NCI-H345 treated with DMSO at 0.1 percent for 48 hours (cell line): ENCODE results near the gene LSM7.
A peak's percentile ranks its signal among the peaks of the same experiment; 100 is the strongest.

Experiments used
- DNase-seq: peaks from one replicate; lab custom pipeline; 2025; ENCODE audit not compliant: unreplicated experiment; lab: John Stamatoyannopoulos, UW

Gene LSM7

DNA sequence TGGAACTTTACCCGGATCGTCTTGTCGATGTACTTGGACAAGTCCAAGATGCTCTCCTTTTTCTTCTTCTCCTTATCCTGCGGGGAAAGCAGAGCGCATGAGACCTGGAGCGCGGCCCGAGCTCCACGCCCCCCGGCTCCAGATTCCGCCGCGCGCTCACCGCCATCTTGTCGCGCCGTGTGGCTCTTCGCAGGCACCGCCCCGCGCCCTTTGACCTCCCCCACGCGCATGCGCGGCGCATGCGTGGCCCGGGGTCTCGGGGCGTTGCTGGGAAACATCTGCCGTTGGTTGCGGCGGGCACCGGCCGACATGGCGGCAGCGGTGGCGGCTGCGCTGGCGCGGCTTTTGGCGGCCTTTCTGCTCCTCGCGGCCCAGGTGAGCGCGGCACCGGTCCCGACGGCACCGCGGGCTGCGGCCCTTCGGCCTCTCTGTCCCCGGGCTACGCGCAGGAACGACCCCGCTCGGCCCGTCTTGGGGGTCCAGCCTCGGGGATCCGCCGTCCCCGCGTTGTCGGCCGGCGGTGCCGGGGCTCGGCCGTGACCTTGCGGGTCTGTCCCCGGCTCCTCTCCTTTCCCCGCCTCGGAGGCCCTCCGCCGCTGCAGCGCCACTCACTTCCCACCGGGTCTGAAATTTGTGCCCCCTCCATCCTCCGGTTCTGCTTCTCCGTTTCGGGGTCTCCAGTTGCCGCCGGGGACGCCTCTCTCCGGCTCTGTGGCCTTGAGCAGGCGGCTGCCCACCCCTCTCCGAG, at the start of gene LSM7, which contains the start of gene SPPL2B:
Gene LSM7, minus strand, starts transcription at position 186 of the 748 bp plus-strand sequence. Its CDS starts 20 bp downstream, at position 166.
Gene SPPL2B, plus strand, starts transcription at position 284 of the 748 bp plus-strand sequence. Its CDS starts 26 bp downstream, at position 310.
- DNase-seq, result peak; percentile 70

DNA sequence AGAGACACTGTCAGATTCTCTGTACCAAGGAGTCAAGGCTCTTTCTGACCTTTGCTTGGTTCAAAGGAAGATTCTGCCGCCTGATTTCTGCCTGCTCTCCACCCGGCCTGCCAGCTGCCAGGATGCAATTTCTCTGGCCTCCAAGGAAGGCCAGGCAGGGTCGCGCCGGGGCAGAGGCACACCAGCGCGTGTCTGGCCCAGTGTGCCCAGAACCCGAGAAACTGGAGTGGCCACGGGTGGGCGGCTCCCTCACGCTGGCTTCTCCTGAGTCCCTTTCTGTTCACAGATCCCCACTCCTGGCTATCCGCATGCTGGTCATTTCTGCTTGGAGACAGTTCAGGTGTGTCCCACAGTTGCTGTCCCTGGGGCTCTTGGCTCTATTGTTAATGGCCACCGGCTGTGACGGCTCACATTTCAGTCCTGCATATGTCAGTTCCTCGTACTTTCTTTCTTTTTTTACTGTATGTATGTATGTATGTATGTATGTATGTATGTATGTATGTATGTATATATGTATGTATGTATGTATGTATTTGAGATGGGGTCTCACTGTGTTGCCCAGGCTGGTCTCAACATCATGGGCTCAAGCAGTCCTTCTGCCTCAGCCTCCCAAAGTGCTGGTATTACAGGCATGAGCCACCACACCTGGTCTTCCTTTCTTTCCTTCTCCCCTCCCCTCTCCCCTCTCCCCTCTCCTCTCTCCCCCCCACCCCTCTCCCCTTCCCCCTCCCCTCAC, 48.6 kb upstream of the LSM7 start:
- no peak for DNase-seq

- no peak for DNase-seq
These were observed 47.2 kb upstream of the LSM7 start for GRCh38 chr19:2375353-2376121.

GRCh38 chr19:2374808-2375207, 46.4 kb upstream of the LSM7 start:
- no peak for DNase-seq

DNA sequence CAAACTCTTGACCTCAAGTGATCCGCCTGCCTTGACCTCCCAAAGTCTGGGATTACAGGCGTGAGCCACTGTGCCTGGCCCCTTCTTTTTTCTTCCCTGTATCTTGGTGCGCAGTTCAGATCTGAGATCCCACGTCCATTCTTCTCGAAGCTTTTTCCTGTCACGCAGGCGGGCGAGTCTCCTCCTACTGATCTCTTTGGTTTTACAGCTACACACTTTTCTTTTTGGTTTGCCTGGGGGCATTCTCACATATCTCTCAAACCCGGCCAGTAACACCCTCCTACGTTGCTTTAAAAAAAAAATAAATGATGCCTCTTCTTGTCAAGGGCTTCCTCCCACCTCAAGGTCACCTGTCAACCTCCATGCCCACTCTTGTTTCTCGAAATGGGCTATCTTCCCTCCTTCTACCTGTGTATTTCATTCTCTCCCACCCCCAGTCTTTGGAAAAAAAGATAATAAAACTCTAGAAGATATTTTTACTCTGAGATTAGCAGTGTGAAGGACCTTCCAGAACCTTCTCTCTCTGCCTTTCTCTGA, 43.8 kb upstream of the LSM7 start:
- no peak for DNase-seq

DNA sequence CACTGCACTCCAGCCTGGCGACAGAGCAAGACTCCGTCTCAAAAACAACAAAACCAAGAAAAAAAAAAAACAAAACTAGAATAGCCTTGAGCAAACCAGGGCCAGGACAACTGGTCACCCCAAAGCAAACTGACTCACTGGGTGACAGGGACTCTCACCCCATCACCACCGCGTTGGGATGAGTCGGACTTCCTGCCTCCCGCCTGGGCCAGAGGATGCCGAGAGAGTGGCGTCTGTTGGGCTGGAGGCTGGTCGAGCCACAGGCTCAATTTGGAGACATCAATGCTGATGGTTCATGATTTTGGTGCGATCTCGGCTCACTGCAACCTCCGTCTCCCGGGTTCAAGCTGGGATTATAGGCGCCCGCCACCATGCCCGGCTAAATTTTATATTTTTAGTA, 43.3 kb upstream of the LSM7 start:
- DNase-seq, result no peak

- DNase-seq, result no peak
These were observed 37.0 kb upstream of the LSM7 start for GRCh38 chr19:2365201-2365970.

DNA sequence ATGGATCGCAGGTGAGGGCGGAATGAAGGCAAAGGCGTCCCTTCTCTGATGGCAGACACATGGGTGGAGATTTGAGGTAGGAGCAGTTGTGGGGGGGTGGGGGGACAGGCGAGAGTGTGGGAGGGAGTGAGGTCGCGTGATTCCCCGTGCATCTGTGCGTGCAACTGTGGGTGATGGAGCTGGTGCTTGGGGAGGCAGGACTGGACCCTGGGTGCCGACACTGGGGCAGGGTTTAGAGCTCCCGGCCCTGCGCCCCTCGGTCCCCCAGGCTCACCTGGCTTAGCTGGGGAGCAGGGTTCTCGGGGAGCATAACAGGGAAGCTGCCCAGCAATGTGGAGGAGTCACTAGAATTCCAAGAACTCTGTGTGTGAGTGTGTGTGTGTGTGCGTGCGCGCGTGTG, 35.0 kb upstream of the LSM7 start:
- no peak for DNase-seq

DNA sequence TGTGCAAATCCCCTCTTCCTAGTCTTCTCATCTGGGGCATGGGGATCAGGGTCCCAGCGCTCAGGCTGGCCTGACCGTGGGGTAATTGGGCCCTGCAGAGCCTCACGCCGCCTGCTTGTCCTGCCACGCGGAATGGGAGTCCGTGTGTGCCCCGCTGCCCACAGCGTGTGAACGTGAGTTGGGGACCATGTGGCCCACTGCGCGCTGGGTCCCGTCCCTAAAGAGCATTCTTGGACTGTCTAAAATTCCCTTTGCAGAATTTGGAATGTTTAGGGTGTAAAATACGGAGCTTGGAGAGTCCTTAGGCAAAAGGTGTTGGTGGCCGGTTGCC, 34.5 kb upstream of the LSM7 start:
- DNase-seq, result no peak

GRCh38 chr19:2362046-2362969, 33.9 kb upstream of the LSM7 start:
- DNase-seq, result no peak

- DNase-seq, result no peak
These were observed 33.1 kb upstream of the LSM7 start for GRCh38 chr19:2361246-2362045.

- DNase-seq, result no peak
These were observed 32.4 kb upstream of the LSM7 start for GRCh38 chr19:2360833-2361232.

DNA sequence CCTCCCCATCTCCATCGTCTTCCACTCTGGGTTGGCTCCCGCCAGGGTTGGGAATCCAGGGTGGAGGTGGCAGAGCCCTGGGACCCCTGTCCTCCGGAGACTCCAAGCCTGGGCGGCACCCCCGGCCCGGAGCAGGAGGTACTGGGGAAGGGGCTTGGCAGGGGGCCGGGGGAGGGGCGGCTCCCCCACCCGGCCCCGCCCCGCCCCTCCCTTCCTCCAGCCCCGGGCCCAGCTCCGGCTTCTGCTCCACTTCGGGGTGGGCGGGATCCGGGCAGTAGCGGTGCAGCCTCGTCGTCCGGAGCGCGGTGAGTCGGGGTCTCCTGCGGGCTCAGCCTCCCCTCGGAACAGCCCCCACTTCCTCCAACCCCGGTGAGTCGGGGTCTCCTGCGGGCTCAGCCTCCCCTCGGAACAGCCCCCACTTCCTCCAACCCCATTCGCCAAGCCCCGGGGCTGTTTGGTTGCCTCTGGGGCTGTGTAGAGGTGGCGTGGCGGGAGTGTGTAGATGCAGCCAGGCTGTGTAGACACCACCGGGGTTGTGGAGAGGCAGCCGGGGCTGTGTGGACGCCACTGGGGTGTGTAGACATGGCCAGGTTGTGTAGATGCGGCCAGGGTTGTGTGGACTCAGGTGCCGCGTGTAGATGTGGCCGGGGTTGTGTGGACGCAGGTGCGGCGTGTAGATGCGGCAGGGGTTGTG, 31.8 kb upstream of the LSM7 start, which contains the start of gene TMPRSS9:
Gene TMPRSS9, plus strand, starts transcription at position 274 of the 694 bp plus-strand sequence. CDS start 29,521 bp downstream, outside the sequence.
- DNase-seq, result no peak

DNA sequence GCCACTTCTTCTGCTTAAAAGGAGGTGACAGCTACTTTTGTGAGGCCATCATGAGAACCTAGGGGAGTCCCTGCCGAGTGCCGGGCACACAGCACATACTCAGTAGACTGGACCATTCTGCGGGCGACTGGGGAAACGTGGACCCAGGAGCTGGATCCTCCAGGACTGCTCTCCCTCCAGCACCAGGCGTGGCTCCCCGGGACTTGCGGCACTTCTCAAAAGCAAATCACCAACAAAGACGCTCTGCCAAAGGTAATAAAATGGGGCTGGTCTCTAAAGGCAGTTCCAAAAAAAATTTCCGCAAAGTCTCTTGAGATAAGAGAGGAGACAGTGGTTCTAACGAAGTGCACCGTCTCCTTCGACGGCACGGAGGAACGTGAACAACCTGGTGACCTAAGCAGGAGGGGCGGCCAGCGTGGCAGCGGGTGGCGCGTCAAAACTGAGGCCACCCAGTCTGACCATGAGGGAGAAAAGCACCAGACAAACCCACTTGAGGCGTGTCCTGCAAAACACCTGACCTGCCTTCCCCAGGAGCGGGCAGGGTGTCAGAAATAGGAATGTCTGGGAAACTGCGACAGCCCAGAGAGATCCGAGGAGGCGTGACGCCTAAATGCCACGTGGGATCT, 30.3 kb upstream of the LSM7 start:
- DNase-seq, result no peak

DNA sequence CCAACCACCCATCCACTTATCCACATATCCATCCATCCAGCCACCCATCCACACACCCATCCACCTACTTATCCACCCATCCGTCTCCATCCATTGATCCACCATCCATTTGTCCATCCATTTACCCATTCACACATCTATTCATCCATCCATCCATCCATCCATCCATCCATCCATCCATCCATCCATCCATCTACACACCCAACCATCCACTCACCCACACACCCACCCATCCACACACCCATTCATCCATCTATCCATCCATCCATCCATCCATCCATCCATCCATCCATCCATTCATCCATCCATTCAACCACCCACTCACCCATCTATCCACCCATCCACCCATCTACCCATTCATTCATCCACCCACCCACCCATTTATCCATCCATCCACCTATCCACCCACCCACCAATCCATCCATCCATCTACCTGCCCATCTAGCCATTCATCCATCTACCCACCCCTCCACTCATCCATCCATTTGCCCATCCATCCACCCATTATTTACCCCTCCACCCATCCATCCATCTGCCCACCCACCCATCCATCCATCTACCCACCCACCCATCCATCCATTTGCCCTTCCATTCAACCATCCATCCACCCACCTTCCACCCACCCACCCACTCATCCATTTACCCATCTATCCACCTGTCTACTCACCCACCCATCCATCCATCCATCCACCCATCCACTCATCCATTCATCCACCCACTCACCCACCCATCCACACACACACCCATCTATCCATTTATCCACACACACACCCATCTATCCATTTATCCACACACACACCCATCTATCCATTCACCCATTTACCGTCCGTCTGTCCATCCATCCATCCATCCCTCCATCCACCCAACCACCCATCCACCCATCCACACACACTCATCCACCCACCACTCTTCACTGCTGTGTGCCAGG, 29.2 kb upstream of the LSM7 start:
- no peak for DNase-seq

DNA sequence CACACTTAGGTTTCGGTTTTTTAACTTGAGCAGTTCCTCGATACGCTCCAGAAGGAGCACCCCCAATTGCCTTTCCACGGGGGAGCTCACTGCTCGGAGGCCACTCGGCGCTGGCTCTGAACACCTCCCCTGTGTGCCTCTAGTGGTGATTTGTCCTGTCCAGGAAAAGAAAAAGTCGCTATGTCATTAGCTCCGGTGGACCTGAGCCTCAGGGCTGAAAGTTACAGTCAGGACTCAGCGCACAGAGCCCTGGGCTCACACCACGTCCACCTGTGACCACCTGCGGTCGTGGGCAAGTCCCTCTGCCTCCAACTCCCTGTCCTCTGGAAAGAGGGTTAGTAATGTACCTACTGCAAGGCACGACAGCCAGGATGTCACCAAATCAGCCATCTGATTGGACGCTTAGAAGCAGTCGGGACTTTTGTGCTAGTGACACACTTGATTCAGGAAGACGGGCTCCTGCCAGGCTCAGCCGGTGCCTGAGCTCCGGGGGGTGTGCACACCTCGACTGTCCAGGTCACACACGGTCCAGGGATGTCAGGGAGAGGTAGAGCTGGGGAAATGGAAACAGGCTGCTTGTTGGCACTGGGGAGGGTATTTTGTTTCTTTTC, 27.8 kb upstream of the LSM7 start:
- no peak for DNase-seq
